HepG2 (cell line): ENCODE data around the gene CDC14B. TPM values are rescaled to one million over a fixed set of nuclear protein-coding genes. Genes with fewer than 3 reads are reported as not detected.

Source experiments
- ATAC-seq: fragments of 200-7000 bp; cut with Tn5 transposase; 3 replicates; pipeline ENCODE4 v1.9.1; 2020; ENCODE audit warnings: mild to moderate bottlenecking, moderate library complexity
- BruUV-seq: library from RNA; stranded (reverse); fragments of 400-500 nt; replicated peaks from 2 replicates; lab custom pipeline; 2021; lab: Mats Ljungman, UMichigan
- CTCF ChIA-PET: fragments of 300-600 bp; formaldehyde crosslinking; extraction: SDS; loops from one replicate; lab custom pipeline; 2021; ENCODE audit warnings: low total read pairs, inconsistent platforms, low intra/inter-chr PET ratio; lab: Yijun Ruan, JAX
- POLR2A ChIA-PET: fragments of 350-600 bp; sonication (Branson Sonifier 250); formaldehyde crosslinking; loops from one replicate; lab custom pipeline; 2020; ENCODE audit warnings: antibody characterized with exemption, inconsistent platforms; lab: Yijun Ruan, JAX
- DNase-seq: peaks from one replicate; pipeline ENCODE4 v3.0.0-alpha.2; 2015; ENCODE audit warnings: low spot score
- FAIRE-seq: peaks from 3 replicates; lab custom pipeline; 2011; peaks lifted over from hg19 to GRCh38; lab: Jason Lieb, UNC
- H2AFZ ChIP-seq: one replicate; pipeline ENCODE4 v1.6.1; 2011; ENCODE audit warnings: low read length, inconsistent platforms
- H3K27ac ChIP-seq: fragments of 300-600 bp; 3 replicates; pipeline ENCODE4 v1.8.0; 2011; ENCODE audit warnings: mixed run types, mild to moderate bottlenecking, mixed read lengths, low read length, inconsistent platforms; ENCODE audit not compliant: insufficient read depth; ENCODE audit errors: extremely low read length
- H3K27me3 ChIP-seq, 2 experiments: fragments of 200-600 bp in 1 of 2; 2 replicates in 1 of 2; 3 replicates in 1 of 2; pipeline versions ENCODE4 v1.6.0 to v1.8.0; 2011; ENCODE audit warnings: low read length in 2 of 2, mild to moderate bottlenecking in 2 of 2, moderate library complexity in 2 of 2, inconsistent platforms in 1 of 2; ENCODE audit not compliant: insufficient read depth in 2 of 2, control insufficient read depth in 1 of 2
- H3K36me3 ChIP-seq, 2 experiments: fragments of 200-600 bp in 1 of 2; replicated peaks in 1 of 2; 2 replicates in 1 of 2; 3 replicates in 1 of 2; pipeline versions ENCODE4 v1.5.1 to v1.8.0; 2011; ENCODE audit warnings: low read length in 2 of 2, inconsistent platforms in 1 of 2; ENCODE audit not compliant: insufficient read depth in 2 of 2, control insufficient read depth in 1 of 2
- H3K4me1 ChIP-seq: 2 replicates; pipeline ENCODE4 v1.5.1; 2012; ENCODE audit warnings: low read length, inconsistent platforms; ENCODE audit not compliant: insufficient read depth
- H3K4me2 ChIP-seq: 2 replicates; pipeline ENCODE4 v1.6.0; 2011; ENCODE audit warnings: low read depth, low read length, inconsistent platforms
- H3K4me3 ChIP-seq, 3 experiments: fragments of 200-600 bp in 1 of 3; sonication (generic), shearing (Covaris generic) in 1 of 3; replicated peaks in 1 of 3; 2 replicates each; pipeline ENCODE4 v1.5.1; 2011 to 2016; ENCODE audit warnings: low read length in 3 of 3, inconsistent platforms in 2 of 3, low read depth in 2 of 3, mild to moderate bottlenecking in 2 of 3, control low read depth in 1 of 3, mixed read lengths in 1 of 3; ENCODE audit not compliant: insufficient read depth in 1 of 3
- H3K79me2 ChIP-seq: one replicate; pipeline ENCODE4 v1.6.1; 2011; ENCODE audit warnings: low read length, inconsistent platforms; ENCODE audit not compliant: insufficient read depth
- H3K9ac ChIP-seq: 2 replicates; pipeline ENCODE4 v1.6.0; 2011; ENCODE audit warnings: mild to moderate bottlenecking, low read depth, low read length, inconsistent platforms; ENCODE audit not compliant: insufficient read depth
- H3K9me3 ChIP-seq: 2 replicates; pipeline ENCODE4 v1.5.1; 2012; ENCODE audit warnings: mild to moderate bottlenecking, low read length
- H4K20me1 ChIP-seq: 2 replicates; pipeline ENCODE4 v1.6.0; 2011; ENCODE audit warnings: inconsistent platforms, mild to moderate bottlenecking, low read length, moderate library complexity; ENCODE audit not compliant: insufficient read depth
- EZH2 ChIP-seq: conservative IDR thresholded peaks from 2 replicates; pipeline ENCODE4 v1.6.1; 2012; ENCODE audit warnings: mild to moderate bottlenecking, low read depth, low read length, moderate library complexity
- JUNB ChIP-seq: sonication (generic); formaldehyde crosslinking; IDR thresholded peaks from 2 replicates; pipeline ENCODE4 v1.8.0; 2022; ENCODE audit warnings: missing genetic modification reagents, mild to moderate bottlenecking, borderline replicate concordance
- NPAS2 ChIP-seq: sonication (generic); formaldehyde crosslinking; IDR thresholded peaks from 2 replicates; pipeline ENCODE4 v1.8.0; 2022; ENCODE audit warnings: mild to moderate bottlenecking, missing genetic modification reagents, borderline replicate concordance
- SNAI1 ChIP-seq: sonication (generic); formaldehyde crosslinking; IDR thresholded peaks from 2 replicates; pipeline ENCODE4 v1.5.0; 2020; ENCODE audit warnings: mild to moderate bottlenecking, missing genetic modification reagents, borderline replicate concordance
- XRCC5 ChIP-seq: fragments of 200-400 bp; formaldehyde crosslinking; optimal IDR thresholded peaks from 2 replicates; pipeline ENCODE3; 2017; ENCODE audit warnings: mild to moderate bottlenecking, low read length
- ZFY ChIP-seq: sonication (generic); formaldehyde crosslinking; IDR thresholded peaks from 2 replicates; pipeline ENCODE4 v1.4.0; 2020; ENCODE audit warnings: missing genetic modification reagents
- ZNF878 ChIP-seq: sonication (generic); formaldehyde crosslinking; IDR thresholded peaks from 2 replicates; pipeline ENCODE4 v1.8.1; 2023; ENCODE audit warnings: mild to moderate bottlenecking, missing genetic modification reagents, moderate library complexity
- WGBS: methylation state at CpG from one replicate; pipeline ENCODE4 v1.1.6; 2017; ENCODE audit warnings: low lambda C conversion rate; 5-methylcytosine and 5-hydroxymethylcytosine counted together
- in situ Hi-C: cut with HindIII; loops from 2 replicates; pipeline ENCODE4 v1.10.0; 2017; ENCODE audit warnings: low pct_unique_long_range_greater_than_20kb; ENCODE audit not compliant: extremely low pct_ligation_motif_present
- intact Hi-C: fragments of 100-400 bp; cut with micrococcal nuclease; formaldehyde crosslinking; loops from one replicate; pipeline ENCODE4 v1.10.0; 2022; ENCODE audit not compliant: unreplicated experiment
- polyA plus RNA-seq, 8 experiments: library from polyadenylated mRNA; depleted of rRNA in 3 of 8; stranded (reverse) in 7 of 8; unstranded in 1 of 8; fragments of >200 nt; fragmentation: Illumina TruSeq in 4 of 8; extraction: Trizol in 4 of 8; gene quantifications; 2 replicates each; pipeline versions ENCODE4 v1.2.1 to v1.2.3, GENCODE V29; 2011 to 2016; ENCODE audit warnings: low read depth in 4 of 8, missing spikeins in 1 of 8, mixed read lengths in 1 of 8; ENCODE audit not compliant: insufficient read depth in 1 of 8
- total RNA-seq, 5 experiments: library from RNA; depleted of rRNA; stranded (reverse); fragments of >200 nt; fragmentation: Illumina TruSeq; extraction: Trizol; gene quantifications; 2 replicates each; pipeline ENCODE4 v1.2.3, GENCODE V29; 2016; ENCODE audit warnings: low read depth in 1 of 5
- TF ChIP-seq, protein P1 (sequence below): sonication (generic); formaldehyde crosslinking; IDR thresholded peaks from 2 replicates; pipeline ENCODE4 v1.4.0; 2020; ENCODE audit warnings: missing genetic modification reagents, mild to moderate bottlenecking, borderline replicate concordance
- TF ChIP-seq, protein P2 (sequence below): sonication (generic); formaldehyde crosslinking; IDR thresholded peaks from 2 replicates; pipeline ENCODE4 v1.4.0; 2020; ENCODE audit warnings: missing genetic modification reagents

The CDC14B gene
- total and polyA plus RNA-seq, 2 of the 13 experiments (the other 11 are each of a cell fraction or from before 2014, with no cell fraction given): 25.8 to 33.3 TPM

DNA sequence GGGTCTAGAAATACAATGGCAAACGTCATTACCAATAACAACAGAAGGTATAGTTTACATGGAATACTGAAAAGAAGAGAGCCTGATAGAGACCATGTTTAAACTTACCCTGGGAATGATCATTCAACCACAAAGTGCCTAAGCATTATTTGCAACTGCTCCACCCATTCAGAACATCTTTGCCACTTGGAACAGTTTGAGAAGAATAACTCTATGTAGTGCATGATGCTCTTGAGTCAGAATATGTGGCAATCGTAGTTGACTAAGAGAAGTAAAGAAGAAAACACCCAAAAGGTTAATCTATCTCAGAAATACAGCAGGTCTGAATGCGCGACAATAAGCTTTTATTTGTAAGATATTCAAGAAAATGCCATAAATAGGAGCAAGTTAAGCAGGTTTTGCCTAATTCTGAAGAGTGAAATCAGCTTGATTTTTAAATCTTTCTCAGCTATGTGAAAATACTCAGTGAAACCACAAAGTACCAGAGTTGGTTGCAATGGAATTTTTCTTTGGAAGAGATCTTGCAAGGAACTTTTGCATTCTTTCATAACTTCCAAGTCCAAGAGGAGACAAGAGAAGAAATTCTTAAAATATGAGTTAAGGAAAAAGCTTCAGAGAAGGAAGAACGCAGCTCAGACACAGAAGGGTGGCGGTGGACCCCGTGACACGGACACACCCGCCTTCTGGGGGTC, 105.4 kb downstream of the CDC14B start:
- BruUV-seq: no TSS peak
- Histone ChIP-seq H3K4me2 (no peak overlapping the region), H3K9me3 (no peaks in the 10 kb centered on the region), H3K36me3 (peaks cover 9 to 59% of the 10 kb centered on the region in 2 experiments), H3K4me1 (no peaks in the 10 kb centered on the region), H3K79me2 (no peaks in the 10 kb centered on the region), H3K9ac (no peak overlapping the region), H3K27me3 (no peaks in the 10 kb centered on the region), H3K4me3 (no peak overlapping the region), H4K20me1 (no peaks in the 10 kb centered on the region), H2AFZ (no peak overlapping the region), H3K27ac (no peak overlapping the region)
- WGBS: 97% methylated on average over 9 of the region's 9 CpGs
- in situ Hi-C loops (no loop called here), intact Hi-C loops (no loop called here)
- FAIRE-seq (no peak), ATAC-seq (no peak), DNase-seq (no peak)
- ChIA-PET POLR2A (no interaction called here), CTCF (no interaction called here)
- TF ChIP-seq ZNF878 (CRISPR knock-in tag): no peak
- no peak for TF ChIP-seq NPAS2
- TF ChIP-seq JUNB (CRISPR knock-in tag): no peak
- TF ChIP-seq EZH2: no peak
- TF ChIP-seq, protein P1, sequence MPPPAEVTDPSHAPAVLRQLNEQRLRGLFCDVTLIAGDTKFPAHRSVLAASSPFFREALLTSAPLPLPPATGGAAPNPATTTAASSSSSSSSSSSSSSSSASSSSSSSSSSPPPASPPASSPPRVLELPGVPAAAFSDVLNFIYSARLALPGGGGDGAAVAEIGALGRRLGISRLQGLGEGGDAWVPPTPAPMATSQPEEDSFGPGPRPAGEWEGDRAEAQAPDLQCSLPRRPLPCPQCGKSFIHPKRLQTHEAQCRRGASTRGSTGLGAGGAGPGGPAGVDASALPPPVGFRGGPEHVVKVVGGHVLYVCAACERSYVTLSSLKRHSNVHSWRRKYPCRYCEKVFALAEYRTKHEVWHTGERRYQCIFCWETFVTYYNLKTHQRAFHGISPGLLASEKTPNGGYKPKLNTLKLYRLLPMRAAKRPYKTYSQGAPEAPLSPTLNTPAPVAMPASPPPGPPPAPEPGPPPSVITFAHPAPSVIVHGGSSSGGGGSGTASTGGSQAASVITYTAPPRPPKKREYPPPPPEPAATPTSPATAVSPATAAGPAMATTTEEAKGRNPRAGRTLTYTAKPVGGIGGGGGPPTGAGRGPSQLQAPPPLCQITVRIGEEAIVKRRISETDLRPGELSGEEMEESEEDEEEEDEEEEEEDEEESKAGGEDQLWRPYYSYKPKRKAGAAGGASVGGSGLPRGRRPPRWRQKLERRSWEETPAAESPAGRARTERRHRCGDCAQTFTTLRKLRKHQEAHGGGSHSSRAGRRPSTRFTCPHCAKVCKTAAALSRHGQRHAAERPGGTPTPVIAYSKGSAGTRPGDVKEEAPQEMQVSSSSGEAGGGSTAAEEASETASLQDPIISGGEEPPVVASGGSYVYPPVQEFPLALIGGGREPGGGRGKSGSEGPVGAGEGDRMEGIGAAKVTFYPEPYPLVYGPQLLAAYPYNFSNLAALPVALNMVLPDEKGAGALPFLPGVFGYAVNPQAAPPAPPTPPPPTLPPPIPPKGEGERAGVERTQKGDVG (CRISPR knock-in tag): no peak
- no peak for TF ChIP-seq ZFY (CRISPR knock-in tag)
- TF ChIP-seq SNAI1 (CRISPR knock-in tag): no peak
- TF ChIP-seq, protein P2, sequence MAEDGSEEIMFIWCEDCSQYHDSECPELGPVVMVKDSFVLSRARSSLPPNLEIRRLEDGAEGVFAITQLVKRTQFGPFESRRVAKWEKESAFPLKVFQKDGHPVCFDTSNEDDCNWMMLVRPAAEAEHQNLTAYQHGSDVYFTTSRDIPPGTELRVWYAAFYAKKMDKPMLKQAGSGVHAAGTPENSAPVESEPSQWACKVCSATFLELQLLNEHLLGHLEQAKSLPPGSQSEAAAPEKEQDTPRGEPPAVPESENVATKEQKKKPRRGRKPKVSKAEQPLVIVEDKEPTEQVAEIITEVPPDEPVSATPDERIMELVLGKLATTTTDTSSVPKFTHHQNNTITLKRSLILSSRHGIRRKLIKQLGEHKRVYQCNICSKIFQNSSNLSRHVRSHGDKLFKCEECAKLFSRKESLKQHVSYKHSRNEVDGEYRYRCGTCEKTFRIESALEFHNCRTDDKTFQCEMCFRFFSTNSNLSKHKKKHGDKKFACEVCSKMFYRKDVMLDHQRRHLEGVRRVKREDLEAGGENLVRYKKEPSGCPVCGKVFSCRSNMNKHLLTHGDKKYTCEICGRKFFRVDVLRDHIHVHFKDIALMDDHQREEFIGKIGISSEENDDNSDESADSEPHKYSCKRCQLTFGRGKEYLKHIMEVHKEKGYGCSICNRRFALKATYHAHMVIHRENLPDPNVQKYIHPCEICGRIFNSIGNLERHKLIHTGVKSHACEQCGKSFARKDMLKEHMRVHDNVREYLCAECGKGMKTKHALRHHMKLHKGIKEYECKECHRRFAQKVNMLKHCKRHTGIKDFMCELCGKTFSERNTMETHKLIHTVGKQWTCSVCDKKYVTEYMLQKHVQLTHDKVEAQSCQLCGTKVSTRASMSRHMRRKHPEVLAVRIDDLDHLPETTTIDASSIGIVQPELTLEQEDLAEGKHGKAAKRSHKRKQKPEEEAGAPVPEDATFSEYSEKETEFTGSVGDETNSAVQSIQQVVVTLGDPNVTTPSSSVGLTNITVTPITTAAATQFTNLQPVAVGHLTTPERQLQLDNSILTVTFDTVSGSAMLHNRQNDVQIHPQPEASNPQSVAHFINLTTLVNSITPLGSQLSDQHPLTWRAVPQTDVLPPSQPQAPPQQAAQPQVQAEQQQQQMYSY (CRISPR knock-in tag): no peak
- no peak for TF ChIP-seq XRCC5
